Myocyte (in vitro differentiated cells): ENCODE results near the gene WASL. TPM values are rescaled to one million over a fixed set of nuclear protein-coding genes. Genes with fewer than 3 reads are reported as not detected.
"Not testable (repeated sequence)": the region's sequence is repeated elsewhere in the genome, so short reads cannot be mapped to it uniquely, and the experiment has no call there.

Experiments
- DNase-seq: peaks from one replicate; pipeline ENCODE4 v3.0.0-alpha.2; 2012; ENCODE audit warnings: low read depth
- total RNA-seq: library from RNA; depleted of rRNA; stranded (reverse); fragments of >200 nt; gene quantifications from 2 replicates; pipeline ENCODE4 v1.2.3, GENCODE V29; 2014

The WASL gene
- total RNA-seq, 1 donor from 2014 or later = 32.2 TPM

DNA sequence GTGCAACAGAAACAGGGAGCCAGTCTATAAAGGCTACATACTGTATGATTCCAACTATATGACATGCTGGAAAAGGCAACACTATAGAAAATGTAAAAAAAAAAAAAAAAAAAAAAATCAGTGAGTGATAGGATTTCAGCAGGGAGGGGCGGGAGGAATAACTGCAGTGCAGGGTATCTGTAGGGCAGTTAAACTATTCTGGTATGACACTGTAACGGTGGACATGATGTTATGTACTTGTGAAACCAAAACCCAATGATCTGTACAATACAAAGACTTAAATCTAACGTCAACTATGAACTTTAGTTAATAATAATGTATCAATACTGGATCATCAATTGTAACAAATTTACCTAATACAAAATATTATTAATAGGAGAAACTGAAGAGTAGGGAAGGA, 14.3 kb downstream of the WASL start:
- no peak for DNase-seq

DNA sequence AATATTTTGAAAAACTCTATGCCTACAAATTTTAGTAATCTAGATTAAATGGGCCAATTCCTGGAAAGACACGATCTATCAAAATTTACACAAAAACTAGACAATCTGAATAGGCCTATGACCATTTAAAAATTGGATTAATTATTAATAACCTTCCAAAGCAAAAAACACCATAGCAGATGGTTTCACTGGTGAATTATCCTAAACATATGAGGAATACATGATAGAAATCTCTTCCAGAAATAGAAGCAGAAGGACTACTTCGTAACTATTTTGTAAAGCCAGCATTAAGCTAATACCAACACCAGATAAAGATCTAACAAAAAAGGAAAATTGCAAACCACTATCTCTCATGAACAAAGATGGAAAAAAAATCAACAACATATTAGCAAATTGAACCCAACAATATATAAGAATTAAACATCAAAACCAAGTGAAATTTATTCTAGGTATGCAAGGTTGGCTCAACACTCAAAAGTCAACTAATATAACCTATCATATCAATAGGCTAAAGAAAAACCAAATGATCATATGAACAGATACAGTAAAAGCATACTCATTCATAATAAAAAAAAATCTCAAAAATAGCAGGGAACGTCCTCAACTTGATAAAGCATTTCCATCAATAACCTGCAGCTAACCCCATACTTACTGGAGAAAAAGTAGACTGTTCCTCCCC, 16.3 kb downstream of the WASL start:
- no peak for DNase-seq

DNA sequence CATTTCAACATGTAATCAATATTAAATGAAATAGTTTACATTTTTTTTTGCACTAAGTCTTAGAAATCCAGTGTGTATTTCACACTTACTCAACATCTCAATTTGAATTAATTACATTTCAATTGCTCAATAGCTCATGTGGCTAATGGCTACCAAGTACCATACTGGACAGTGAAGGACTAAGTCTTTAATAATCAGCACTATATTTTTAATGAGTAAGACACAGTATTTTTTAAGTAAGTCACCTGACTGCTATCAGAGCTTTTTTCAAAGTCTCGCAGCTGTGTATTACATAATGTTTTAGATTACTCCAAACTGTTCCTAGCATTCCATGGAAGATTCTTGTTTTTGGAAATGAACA, 19.6 kb downstream of the WASL start:
- no peak for DNase-seq

DNA sequence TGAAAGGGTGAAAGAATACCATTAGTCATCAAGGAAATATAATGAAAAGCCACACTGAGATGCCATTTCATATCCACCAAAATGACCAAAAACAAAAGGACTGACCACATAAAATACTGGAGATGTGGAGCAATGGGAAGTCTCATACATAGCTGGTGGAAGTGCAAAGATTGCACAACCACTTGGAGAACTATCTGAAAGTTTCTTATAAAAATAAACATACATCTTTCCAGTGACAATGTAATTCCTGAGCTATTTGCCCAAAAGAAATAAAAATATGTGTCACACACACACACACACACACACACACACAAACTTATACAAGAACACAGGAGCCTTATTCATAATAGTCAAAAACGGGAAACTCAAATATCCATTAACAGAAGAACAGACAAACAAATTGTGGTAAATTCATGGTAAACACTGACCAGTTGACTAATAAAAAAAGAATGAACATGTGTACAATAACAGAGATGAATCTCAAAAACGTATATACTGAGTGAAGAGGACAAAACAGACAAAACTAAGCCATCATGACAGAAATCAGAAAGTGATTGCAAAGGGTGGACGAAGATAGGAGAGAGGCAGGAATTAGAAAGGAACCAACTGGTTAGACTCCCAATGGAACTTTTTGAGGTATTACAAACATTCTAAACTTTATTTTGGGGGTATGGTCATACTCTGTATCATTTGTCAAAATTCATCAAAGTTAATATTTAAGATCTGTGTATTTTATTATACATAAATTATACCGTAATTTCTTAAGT, 21.5 kb downstream of the WASL start:
- peak; percentile 57 for DNase-seq

DNA sequence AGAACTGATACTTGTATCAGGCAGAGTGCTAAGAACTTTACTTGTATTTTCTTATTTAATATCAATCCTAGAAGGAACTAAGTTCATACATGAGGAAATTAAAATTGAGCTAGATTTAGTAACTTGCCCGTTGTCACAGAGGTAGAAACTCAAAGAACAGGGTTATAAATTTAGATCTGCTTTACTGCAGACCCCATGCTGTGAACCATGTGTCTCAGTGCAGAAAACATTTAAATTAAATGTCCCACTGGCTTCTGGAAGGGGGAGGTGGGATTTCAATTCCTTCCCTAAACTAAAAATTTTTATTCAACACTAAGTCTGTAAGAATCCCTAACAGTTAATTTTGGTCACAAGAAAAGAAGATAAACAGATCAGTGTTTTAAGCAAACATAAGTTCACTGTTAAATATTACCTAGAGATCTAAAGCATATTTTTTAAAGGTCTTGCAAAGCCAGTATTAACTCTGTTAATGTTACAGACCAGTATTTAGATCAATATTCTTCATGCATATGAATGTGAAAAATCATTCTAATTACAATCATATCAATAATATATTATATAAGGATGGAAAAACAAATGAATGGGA, 23.1 kb downstream of the WASL start:
- DNase-seq = no peak

DNA sequence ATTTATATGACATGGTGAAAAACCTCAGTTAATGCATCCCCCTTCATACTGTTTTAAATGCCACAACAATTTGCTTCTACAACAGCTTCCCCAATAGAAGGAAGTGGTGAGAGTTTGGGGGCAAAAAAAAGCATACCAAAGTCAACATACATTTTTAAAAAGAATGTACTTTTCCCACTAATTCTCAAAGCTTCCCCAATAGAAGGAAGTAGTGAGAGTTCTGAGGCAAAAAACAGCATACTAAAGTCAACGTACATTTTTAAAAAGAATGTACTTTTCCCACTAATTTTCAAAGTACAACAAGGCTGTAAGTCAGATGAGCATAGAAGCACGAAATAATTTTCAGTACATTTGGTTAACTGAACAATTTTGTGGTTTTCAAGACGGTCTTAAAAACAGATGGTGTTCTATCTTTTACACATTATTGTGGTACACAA, 24.0 kb downstream of the WASL start:
- no peak for DNase-seq

DNA sequence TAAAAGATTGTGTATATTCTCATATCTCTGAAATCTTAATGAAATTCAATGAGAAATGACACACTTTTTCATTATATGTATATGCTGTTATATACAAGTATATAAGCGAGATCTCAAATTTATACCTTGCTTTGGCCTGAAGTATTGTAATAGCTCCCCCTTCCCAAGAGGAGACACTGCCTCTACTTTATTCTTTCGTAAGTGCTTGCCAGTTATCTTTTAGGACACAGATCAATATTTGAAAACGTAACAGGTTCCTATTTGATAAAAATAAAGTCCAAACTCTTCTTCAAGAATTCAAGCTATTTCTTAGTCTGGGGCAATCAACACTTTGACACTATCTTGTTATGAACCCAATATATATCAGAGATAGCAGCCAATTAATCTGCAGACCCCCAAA, 24.9 kb downstream of the WASL start:
- no peak for DNase-seq

DNA sequence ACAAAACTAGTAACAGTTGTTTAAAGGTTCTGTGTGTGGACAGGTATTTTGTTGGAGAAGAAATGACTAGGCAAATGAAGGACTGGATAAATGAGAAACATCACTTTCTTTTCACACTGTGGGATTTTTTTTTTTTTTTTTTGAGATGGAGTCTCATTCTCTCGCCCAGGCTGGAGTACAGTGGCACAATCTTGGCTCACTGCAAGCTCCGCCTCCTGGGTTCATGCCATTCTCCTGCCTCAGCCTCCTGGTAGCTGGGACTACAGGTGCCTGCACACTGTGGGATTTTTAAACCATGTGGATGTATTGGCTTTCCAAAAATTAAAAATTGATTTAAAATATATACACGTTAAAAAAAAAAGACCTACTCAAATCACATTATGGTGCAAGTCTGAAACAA, 28.3 kb downstream of the WASL start:
- DNase-seq = not testable (repeated sequence)

DNA sequence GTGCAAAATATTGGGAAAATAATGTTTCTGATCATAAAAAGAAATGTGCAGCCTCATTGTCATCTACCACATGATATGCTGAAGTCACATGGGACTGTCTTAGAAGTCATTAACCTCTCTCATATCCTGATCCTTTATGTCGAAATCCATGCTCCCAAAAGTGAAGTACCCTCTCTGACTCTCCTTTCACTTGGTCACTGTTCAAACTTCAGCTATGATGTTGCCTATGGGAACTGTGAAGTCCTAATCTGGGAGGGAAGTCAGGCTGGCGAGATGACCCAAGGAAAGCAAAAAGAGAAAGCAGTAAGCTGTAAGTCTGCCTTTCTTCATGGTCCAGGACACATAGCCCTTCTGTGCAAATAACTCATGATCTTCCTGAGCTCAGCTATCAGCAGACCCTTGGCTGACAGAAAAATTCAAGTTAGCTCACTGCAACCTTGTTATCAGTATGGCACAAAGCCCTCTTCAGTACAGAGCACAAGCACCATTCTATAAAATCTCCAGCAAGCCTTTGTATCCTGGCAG, 29.5 kb downstream of the WASL start:
- no peak for DNase-seq

DNA sequence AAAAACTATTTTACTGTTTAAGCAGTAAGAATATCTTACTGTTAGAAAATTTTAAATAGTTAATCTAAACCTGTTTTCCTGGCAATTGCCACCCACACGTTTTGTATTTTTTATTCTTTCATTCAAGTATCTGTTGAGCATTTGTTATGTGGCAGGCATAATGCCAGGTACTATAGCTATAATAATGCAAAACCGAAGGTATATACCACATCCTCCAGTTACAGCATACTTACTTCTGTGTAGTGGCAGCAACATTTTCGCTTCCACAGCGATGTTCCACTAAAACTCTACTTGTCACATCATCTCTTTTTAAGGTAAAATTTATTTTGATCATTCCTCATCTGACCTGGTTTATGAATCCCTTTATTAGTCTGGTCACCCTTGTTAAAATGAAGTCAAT, 30.0 kb downstream of the WASL start:
- no peak for DNase-seq

DNA sequence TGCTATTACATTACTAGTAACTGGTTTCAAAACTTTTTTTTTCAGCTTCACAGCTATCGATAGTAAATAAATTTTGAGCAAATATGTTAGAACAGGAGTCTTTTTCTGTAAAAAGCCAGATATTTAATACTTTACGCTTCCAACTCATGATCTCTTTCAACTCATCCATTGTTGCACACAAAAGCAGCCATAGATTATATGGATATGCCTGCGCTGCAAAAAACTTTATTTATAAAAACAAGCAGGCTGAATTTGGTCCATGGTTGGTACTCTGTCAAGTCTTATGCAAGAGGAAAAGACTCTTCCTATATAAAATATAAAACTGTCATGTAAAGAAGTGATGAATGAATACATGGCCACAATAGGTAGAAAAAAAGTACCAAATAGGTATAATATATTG, 31.1 kb downstream of the WASL start:
- DNase-seq = no peak

DNA sequence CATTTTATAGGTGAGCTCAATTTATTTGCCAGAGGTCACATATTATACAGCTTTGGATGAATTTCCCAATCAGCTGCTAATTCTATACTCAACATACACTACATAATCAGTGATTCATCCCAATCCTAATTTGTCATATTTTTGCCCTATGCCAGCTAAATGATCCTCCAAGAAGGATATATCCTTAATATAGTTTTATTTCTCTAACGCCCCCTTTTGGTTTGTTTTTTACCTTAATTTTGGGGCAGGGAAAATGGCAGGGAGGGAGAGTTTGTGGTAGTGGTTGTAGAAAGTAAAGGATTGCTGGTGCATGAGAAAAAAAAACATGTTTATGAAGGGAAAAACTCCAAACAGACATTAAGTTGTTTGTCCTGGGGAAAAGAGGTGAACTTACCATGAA, 31.9 kb downstream of the WASL start:
- no peak for DNase-seq

DNA sequence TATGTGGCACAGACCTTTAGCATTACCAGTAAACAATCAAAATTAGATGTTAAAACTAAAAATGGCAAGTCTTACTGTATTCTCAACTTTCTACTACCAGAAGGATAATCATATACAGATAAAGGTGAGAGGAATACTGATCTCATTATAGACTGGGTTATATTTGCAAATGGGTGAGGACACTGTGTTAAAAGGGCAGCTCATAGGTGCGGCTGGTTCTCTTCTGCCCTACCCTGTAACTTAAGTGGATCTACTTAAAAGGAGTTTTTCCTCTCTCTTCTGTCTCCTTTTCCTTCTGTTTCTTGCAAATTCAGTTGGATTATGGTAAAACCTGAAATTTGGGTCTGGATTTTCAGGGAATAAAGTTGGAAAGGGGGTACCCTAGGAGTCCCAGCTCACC, 33.0 kb downstream of the WASL start:
- no peak for DNase-seq

DNA sequence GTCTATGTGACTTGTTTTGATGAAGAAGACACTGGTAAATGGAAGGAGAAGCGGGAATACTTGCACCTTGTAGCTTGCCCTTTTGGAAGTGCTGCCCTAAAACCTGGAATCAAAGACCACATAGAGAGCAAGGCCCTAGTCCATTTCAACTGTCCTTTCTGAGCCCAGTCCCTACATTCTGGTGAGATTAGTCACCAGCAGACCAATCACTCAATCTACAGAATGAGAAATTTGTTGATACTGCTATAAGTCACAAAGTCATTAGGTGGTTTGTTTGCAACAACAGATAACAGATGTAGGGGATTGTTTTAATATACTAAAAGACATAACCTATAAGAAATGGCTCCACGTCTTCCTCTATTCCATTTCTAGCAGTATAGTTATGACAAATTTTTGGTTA, 33.6 kb downstream of the WASL start:
- DNase-seq = no peak

DNA sequence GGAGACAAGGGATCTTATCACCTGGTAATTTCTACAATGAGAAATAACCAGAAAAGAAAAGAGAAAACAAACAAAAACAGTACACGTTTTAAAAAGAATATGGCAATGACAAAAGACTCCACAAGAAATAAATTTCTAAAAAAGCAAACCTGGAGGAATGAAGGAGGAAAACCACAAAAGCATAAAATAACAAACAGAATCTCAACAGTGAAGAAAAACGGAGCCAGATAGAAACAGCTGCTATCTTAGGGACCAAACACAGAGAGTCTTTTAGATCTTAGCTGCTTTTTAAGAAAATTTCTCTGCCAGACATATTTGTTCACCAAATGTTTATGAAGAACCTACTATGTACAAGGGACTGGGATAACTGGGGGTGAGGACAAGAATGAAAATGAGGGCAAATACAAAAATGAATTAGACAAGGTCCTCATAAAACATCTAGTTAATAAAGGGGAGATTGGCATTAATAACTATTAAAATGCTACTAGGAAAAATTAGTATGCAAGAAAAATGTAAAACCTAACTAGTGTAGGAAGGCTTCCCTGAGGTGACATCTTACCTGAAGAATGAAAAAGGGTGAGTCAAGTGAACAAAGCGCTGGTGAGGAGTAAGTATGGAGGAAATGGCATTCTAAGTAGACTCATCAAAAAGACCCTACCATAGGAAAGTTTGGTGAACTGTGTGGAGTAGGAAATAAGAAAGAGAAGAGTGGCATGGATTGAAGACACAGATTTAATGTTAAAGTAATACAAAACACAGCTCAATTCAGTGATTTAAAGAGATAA, 34.3 kb downstream of the WASL start:
- DNase-seq = peak; percentile 41

DNA sequence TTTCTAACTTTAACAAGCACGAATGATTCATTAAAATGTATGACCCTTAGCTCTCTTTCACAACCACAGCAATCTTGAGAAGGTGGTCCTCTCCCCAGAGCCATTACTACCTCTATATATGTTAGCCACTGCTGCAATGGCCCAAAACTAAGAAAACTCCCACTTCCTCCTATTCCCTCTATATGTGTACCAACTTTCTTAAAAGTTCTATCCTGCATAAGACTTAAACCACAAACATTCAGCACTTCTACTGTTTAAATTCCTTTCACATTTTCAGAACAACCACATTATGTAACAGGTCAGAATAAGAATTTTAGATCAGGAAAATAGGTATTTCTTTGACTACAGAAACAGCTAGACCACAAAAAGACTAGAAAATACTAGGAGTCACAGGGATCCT, 36.2 kb downstream of the WASL start:
- peak; percentile 33 for DNase-seq

DNA sequence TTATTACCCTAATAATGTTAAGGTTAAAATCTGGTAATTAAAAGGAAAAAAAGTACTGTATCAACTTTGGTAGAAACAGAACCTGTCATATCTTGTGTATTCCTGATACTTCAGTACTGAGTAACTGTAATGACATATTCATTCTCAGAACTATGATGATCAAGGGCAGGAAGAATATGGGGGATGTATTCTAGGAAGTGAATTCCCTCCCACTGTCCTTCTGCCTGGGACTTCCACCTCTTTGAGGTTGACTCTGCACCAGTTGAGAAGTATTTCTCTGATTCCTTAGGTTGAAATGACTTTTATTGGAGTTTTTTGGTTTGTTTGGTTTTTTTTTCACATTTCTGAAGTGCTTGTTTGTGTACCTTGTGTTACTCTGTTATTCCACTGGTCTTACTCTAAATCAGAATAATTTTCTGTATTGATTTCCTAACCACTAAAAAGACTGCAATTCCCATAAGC, 36.9 kb downstream of the WASL start:
- no peak for DNase-seq

DNA sequence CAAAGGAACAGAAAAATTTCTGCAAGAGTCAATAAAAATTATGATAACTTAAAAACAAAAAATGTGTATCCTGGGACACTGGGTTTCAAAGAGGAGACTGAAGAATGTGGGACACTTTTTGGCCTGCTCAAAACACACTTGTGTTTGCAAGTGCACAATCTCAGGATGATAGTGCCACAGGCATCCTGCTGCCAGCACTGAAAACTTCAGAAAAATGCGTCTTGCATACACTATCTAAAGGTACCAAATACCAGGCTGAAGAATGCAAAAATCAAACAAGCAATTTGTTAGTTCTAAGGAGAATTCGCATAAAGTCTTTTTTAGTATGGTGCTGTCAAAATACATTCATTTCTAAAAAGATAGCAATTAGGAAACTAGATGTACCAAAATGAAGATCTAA, 38.1 kb downstream of the WASL start:
- no peak for DNase-seq

DNA sequence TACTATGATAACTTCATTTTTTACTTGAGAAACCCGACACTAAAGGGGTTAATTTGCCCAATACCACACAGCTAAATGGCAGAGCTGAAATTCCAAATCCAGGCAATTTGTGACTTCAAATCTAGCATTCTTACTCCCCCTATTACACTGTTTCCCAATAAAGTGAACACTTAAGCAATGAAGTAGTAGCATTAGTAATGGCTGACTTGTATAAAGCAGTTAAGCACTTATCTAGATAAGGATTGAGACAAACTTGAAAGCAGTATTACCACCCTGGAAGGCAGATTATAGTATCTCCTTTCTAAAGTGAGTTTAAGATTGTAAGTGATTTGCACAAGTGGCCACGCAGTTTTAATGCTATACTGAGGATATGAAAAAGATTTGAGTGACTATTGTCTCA, 39.3 kb downstream of the WASL start:
- no peak for DNase-seq

DNA sequence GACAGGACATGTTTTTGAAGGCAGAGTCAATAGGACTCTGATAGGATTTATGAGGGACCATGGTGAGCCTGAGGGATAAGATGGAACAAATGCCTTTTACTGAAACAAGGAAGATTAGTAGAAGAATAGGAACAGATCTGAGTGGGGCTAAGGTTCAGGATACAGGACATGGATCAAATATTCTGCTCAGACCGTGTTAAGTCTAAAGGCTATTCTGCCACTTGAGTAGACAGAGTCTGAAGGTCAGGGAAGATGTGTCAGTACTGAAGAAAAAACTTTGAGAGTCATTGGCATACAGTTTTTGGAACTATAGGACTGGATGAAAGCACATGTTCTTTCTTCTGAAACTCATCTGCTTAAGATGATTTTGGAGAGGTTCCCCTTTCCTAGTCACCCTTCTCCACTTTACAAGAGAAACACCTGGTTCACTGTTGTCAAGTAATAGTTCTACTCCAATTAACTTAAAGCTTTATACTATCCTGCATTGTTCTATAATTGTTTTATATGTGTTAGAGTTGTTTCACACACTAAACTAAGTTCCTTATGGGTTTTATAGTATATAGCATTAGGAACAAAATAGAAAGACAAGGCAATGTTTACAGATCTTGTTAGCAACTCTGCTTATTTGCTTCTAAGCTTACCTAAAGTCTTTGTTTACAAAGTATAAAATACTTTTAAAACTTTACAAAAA, 43.4 kb downstream of the WASL start:
- DNase-seq = no peak
